HG03039 (cell line): ENCODE results near the gene CYP2A13.
"Not testable (repeated sequence)": the region's sequence is repeated elsewhere in the genome, so short reads cannot be mapped to it uniquely, and the experiment has no call there.

Source experiments
- ATAC-seq: cut with Tn5 transposase; IDR thresholded peaks from one replicate; pipeline ENCODE4 v1.9.1; 2021; ENCODE audit warnings: mild to moderate bottlenecking, moderate library complexity; ENCODE audit not compliant: unreplicated experiment

Gene CYP2A13, protein sequence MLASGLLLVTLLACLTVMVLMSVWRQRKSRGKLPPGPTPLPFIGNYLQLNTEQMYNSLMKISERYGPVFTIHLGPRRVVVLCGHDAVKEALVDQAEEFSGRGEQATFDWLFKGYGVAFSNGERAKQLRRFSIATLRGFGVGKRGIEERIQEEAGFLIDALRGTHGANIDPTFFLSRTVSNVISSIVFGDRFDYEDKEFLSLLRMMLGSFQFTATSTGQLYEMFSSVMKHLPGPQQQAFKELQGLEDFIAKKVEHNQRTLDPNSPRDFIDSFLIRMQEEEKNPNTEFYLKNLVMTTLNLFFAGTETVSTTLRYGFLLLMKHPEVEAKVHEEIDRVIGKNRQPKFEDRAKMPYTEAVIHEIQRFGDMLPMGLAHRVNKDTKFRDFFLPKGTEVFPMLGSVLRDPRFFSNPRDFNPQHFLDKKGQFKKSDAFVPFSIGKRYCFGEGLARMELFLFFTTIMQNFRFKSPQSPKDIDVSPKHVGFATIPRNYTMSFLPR

DNA sequence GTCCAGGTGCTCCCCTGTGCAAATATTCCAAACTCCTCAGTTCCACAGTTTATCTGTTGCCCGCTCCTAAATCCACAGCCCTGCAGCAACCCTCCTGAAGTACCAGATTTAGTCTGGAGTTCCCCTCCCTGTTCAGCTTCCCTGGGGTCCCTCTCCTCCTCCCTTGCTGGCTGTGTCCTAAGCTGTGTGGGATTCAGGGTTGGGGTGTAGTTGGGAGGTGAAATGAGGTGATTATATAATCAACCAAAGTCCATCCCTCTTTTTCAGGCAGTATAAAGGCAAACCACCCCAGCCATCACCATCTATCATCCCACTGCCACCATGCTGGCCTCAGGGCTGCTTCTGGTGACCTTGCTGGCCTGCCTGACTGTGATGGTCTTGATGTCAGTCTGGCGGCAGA is at the start of gene CYP2A13:
TSS of gene CYP2A13 (plus strand) at position 301 of the 400 bp plus-strand sequence. CDS start at position 322, 21 bp downstream.
- ATAC-seq = no peak

DNA sequence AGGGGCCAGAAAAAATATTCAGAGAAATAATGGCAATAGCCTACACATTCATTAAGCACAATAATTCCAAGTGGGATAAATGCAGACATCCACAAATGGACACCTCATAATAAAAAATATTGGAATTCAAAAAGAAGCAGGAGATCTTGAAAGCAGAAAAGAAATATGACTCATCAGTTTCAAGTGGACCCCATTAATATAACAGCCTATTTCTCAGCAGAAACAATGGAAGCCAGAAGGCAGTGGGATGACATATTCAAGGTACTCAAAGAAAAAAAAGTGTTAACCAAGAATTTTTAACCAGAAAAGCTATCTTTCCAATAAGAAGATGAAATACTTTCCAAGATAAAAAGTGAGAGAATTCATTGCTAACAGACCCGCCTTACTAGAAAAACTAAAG is 48.4 kb upstream of the CYP2A13 start:
- no peak for ATAC-seq

DNA sequence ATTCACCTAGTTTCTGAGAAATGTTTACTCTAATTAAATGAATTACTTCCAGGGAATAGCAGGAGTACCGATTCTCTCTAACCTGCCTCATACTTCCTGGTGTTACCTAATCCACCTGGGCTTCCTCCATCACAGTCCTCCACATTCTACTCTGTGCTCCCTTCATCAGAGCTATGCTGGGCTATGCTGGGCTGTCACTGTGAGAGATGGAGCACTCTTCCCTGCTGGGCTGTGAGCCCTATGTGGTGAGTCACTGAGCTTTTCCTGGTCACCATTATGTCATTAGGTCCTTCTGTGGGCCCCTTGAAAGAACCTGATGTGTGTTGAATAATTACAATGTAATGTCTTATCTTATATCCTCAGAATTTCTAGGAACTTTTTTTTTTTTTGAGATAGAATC is 43.2 kb upstream of the CYP2A13 start:
- not testable (repeated sequence) for ATAC-seq

DNA sequence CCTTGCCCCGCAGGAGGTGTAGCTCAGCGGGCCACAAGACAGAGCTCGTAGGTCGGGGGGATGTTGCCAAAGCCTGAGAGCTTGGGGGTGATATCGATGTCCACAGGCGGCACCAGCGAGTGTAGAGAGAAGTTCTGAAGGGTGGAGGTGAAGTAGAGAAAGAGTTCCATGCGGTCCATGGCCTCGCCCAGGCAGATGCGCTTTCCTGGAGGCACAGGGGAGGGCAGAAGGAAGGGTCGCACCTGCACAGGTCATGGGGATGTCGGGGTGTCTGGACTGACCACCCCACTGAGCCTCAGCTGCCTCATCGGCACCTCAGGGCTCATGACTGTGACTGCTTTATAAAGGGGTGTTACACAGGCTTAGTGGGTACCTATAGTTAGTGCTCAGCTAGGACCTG is 37.8 kb upstream of the CYP2A13 start:
- ATAC-seq = no peak

DNA sequence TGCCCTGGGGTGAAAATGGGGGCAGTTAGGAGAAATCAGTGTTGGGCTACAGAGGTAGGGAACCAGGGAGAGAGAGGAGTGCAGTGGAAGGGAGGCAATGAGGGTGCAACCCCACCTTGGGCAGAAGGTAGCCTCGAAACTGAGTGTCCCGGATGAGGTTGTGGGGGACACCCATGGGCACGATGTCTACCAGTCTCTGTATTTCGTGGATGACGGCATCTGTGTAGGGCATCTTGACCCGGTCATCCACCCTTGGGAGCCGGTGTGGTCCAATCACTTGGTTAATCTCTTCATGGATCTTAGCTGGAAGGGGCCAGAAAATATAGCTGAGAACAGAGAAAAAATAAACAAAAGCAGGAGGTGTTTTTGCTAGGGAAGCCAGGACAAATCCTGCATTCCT is 36.1 kb upstream of the CYP2A13 start:
- ATAC-seq = not testable (repeated sequence)

DNA sequence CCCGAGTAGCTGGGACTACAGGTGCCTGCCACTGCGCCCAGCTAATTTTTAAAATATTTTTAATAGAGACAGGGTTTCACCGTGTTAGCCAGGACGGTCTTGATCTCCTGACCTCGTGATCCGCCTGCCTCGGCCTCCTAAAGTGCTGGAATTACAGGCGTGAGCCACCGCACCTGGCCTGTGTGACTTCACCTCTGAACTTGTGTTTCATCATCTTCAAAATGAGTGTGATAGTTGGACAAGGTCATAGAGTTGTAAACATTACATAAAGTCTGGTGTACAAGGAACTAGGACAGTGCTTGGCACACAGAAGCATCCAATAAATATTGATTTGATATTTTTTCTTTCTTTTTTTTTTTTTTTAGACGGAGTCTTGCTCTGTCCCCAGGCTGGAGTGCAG is 34.9 kb upstream of the CYP2A13 start:
- not testable (repeated sequence) for ATAC-seq

DNA sequence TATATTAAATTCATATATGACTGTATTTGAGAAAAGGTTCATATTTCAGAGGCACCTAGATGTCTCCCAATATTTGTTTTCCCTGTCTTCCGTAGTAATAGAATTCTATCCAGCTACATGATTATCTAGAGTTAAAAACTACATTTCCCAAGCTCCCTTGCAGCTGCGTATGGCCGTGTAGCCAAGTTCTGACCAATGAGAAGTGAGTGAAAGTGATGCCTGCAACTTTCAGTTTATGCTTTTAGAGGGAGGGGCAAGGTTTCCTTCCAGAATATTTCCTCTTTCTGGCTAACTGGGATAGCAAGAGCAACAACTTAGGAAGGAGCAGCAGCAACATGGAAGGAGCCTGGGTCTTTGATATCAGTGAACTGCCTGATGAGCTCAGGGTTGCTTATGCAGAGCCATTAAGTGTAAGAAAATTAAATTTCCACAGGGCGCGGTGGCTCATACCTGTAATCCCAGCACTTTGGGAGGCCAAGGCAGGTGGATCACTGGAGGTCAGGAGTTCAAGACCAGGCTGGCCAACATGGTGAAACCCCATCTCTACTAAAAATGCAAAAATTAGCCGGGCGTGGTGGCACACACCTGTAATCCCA is 23.2 kb upstream of the CYP2A13 start:
- ATAC-seq = no peak

DNA sequence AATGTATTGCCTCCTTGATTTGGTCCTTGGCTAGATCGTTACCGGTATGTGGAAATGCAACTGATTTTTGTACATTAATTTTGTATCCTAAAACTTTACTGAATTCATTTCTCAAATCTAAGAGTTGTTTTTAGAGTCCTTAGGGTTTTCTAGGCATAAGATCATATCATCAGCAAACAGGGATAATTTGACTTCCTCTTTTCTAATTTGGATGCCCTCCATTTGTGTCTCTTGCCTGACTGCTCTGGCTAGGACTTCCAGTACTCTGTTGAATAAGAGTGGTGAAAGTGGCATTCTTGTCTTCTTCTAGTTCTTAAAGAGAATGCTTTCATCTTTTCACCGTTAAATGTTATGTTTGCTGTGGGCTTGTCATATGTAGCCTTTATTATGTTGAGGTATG is 12.0 kb upstream of the CYP2A13 start:
- no peak for ATAC-seq

DNA sequence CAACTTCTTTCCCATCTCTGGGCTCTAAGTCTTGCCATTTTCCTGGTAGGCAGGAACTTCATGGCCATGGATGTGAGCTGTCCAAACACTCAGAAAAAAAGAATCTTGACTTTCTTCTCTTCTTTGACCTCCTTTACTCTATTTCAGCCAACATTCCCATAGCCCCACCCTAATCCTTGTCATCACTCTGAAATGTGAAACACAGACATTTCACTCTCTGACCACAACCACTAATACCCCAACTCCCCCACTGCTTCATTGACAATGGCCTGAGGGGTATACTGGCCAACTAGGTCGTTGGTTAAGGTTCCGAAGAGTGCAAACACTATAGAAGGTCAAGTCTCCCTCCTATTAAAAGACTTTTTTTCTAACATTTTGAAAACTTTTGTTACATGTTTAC is 4.7 kb upstream of the CYP2A13 start:
- no peak for ATAC-seq

DNA sequence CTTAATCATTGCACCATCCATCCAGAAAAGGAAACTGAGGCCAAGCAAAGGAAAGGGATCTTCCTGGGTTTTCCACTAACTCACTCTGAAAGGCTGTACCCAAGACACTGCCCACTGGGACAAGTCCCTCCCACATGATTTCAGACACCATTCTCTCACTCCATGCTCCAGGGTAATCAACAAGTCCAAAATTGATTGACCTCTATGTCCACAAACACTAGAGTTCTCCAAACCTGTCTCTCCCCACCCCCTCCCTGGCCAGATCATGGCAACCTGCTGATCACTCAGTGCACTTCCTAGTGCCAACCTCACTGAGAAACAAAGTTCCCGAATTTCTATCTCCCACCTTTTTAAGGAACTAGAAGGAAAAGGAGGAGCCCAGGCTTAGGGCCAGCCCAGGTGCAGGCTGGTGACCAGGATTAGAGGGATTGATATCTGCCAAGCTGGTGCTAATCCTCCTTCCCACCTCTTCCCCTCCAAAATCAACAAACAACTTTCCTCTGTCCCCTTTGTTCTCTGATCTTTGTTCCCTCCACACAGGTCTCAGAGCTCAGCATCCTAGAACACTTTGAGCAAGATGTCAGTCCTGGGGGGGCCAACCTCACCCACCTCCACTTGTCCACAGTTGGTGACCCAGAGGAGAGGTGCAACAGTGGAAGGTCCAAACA is 2.4 kb upstream of the CYP2A13 start:
- no peak for ATAC-seq

DNA sequence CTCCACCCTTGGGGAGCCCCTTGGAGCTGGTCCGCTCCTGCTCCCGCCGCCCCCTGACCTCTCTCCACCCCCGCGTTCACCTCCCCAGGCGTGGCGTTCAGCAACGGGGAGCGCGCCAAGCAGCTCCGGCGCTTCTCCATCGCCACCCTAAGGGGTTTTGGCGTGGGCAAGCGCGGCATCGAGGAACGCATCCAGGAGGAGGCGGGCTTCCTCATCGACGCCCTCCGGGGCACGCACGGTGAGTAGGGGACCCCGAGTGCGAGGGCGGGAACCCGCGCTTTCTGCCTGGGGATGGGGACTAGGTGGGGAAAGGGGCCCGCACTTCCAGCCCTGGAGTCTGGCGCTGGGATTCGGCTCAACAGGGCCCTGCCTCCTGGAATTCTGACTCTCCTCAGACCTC is 1.7 kb downstream of the CYP2A13 start:
- ATAC-seq = no peak

DNA sequence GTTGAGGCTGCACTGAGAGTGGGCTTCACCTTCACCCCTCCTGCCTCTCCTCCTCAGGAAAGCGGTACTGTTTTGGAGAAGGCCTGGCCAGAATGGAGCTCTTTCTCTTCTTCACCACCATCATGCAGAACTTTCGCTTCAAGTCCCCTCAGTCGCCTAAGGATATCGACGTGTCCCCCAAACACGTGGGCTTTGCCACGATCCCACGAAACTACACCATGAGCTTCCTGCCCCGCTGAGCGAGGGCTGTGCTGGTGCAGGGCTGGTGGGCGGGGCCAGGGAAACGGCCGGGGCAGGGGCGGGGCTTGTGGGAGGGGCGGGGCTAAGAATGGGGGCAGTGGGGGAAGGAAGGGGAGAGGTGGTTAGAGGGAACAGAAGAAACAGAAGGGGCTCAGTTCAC is 7.5 kb downstream of the CYP2A13 start:
- no peak for ATAC-seq

DNA sequence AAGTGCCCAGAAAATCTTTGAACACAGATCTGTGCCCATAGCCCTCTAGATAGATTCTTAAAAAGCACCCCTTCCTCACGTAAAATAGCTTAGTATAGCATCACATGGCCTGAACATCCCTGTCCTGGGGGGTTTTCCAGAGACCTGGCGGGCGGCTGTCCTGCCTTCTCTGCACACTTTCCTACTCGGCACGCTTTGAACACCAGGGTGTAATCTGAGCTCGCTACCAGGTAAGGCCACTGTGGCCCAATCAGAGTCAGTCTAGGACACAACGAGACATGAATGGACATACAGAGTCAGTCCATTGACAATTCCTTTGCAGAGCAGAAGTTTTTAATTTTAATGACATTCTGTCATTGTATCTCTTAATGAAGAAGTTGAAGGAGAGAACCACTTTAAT is 8.1 kb downstream of the CYP2A13 start:
- ATAC-seq = no peak

DNA sequence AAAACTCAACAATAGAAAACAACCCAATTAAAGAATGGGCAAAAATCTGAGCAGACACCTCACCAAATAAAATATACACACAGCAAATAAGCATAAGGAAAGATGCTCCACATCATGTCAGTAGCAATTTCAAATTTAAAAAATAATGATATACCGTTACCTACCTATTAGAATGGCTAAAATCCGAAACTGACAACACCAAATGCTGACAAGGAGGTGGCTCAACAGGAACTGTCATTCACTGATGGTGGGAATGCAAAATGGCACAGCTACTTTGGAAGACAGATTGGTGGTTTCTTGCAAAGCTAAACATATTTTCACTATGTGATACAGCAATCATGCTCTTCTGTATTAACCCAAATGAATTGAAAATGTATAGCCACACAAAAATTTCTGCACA is 9.1 kb downstream of the CYP2A13 start:
- ATAC-seq = no peak

DNA sequence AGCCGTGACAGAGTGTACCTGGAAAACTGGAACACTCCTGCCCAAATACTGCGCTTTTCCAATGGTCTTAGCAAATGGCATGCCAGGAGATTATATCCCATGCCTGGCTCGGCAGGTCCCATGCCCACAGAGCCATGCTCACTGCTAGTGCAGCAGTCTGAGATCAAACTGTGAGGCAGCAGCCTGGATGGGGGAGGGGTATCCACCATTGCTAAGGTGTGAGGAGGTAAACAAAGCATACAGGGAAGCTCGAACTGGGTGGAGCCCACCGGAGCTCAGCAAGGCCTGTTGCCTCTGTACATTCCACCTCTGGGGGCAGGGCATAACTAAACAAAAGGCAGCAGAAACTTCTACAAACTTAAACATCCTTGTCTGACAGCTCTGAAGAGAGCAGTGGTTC is 10.5 kb downstream of the CYP2A13 start:
- no peak for ATAC-seq

DNA sequence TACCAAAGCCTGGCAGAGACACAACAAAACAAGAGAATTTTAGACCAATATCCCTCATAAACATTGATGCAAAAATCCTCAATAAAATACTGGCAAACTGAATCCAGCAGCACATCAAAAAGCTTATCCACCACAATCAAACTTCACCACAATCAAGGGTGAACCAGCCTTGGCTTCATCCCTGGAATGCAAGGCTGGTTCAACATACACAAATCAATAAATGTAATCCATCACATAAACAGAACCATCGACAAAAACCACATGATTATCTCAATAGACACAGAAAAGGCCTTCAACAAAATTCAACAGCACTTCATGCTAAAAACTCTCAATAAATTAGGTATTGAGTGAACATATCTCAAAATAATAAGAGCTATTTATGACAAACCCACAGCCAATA is 14.0 kb downstream of the CYP2A13 start:
- ATAC-seq = not testable (repeated sequence)

DNA sequence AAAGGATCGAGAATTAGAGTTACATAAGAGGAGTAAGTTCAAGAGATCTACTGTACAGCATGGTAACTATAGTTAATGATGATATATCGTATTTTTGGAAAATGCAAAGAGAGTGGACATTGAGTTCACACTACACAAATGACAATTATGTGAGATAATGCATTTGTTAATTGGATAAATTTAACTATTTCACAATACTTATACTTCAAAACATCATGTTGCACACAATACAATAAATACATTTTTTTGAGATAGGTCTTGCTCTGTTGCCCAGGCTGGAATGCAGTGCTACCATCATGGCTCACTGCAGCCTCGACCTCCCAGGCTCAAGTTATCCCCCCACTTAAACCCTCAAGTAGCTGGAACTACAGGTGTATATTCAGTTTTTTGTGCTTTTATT is 17.9 kb downstream of the CYP2A13 start:
- no peak for ATAC-seq

DNA sequence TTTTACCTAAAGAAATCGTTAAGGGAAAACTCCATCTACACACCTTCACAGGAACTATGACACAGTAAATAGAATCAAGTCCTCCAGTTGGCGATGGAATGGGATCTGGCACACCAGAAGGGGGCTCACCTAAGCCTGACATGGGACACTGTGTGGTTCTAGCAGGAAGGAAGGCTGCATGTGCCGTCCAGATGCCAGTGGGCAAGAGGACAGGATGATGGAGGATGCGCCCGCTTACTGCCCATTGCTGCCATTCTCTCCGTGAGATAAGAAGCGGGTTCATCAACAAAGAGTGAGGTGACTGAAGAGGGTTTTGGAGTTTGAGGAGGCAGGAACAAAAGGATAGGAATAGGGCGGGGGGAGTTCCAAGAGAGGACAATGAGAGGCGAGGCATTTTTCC is 23.0 kb downstream of the CYP2A13 start:
- no peak for ATAC-seq

DNA sequence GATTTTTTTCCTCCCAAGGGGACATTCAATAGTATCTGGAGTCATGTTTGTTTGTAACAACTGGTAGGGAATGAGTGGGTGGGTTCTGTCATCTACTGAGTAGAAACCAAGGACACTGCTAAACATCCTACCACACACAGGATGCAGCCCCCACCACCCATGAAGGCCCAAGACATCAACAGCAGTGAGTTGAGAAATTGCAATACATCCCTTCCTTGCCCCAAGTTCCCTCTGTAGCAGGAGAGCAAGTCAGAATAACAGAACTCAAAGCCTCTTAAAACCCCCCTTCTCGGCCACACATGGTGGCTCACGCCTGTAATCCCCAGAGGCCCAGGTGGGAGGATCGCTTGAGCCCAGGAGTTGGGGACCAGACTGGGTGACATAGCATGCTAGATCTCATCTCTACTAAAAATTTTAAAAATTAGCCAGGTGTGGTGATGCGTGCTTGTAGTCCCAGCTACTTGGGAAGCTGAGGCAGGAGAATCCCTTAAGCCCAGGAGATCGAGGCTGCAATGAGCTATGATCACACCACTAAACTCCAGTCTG is 23.6 kb downstream of the CYP2A13 start:
- ATAC-seq = no peak

DNA sequence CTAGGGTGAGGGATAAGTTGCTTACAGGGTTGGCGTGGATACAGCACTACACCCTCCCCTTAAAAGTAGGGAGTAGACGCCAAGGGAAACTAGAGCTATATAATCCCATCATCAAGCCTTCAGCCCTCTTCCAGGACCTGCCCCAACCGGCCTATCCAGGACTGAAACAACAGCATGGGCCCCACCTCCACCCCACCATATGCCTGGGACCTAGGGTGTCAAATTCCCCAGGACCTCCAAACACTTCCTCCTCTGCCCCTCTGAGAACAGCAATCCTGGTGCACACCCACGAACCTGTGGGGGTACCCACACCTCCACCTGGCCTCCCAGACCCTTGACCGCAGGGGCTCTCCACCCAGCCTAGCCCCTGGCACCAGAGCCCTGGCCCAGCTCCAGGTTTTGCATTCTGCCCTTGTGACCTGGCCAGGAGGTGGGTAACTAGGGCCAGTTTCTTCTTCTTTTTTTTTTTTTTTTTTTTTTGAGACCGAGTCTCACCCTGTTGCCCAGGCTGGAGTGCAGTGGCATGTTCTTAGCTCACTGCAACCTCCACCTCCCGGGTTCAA is 24.6 kb downstream of the CYP2A13 start:
- no peak for ATAC-seq

DNA sequence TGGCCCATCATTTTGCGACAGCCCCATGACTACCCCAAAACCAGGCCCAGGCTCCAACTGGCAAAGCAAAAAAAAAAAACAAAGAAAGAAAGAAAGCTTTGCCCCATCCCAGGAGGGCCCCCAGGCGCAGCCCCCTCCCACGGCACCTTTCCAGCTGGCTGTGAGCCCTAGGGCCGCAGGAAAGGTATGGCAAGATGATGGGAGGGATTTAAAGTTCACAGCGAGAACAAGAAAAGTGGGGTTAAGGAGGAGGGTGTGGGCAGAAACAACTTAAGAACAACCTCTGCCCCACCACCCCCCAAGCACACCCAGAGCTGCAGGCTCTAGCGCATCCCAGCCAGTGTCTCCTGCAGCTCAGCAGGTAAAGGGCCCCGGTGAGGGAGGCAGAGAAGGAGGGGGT is 25.9 kb downstream of the CYP2A13 start, which contains the start of gene CYP2F1:
TSS of gene CYP2F1 (plus strand) at position 301 of the 400 bp plus-strand sequence. CDS start 1,757 bp downstream, outside the sequence.
- ATAC-seq = no peak
